SK-N-SH treated with all-trans-retinoic acid at 6 μM for 48 hours (cell line): ENCODE results near the gene EPDR1.

Source experiments
- ATAC-seq: fragments of 200-7000 bp; cut with Tn5 transposase; 3 replicates; pipeline ENCODE4 v1.9.1; 2020; ENCODE audit warnings: mild to moderate bottlenecking, moderate library complexity
- ARNTL ChIP-seq: fragments of 450-650 bp; formaldehyde crosslinking; IDR thresholded peaks from 2 replicates; pipeline ENCODE4 v1.5.0; 2020; ENCODE audit warnings: low read depth, mild to moderate bottlenecking, moderate library complexity, borderline replicate concordance
- CSDC2 ChIP-seq: fragments of 250-450 bp; sonication (Bioruptor Pico); IDR thresholded peaks from 2 replicates; pipeline ENCODE4 v1.5.0; 2020; ENCODE audit warnings: mild to moderate bottlenecking, moderate library complexity
- ESRRG ChIP-seq: fragments of 250-450 bp; sonication (Bioruptor Pico); IDR thresholded peaks from 2 replicates; pipeline ENCODE4 v1.6.1; 2021; ENCODE audit warnings: mild to moderate bottlenecking
- GLIS3 ChIP-seq: fragments of 250-450 bp; sonication (Bioruptor Pico); IDR thresholded peaks from 2 replicates; pipeline ENCODE4 v1.5.0; 2020; ENCODE audit warnings: mild to moderate bottlenecking, moderate library complexity
- ISL1 ChIP-seq: fragments of 250-450 bp; sonication (Bioruptor Pico); IDR thresholded peaks from 2 replicates; pipeline ENCODE4 v2.1.2; 2022; ENCODE audit warnings: mild to moderate bottlenecking, moderate library complexity
- OSR1 ChIP-seq: fragments of 250-450 bp; sonication (Bioruptor Pico); IDR thresholded peaks from 2 replicates; pipeline ENCODE4 v1.8.0; 2022; ENCODE audit warnings: moderate library complexity, mild to moderate bottlenecking, inconsistent platforms
- PPARA ChIP-seq: fragments of 250-450 bp; sonication (Bioruptor Pico); IDR thresholded peaks from 2 replicates; pipeline ENCODE4 v1.5.0; 2020; ENCODE audit warnings: mild to moderate bottlenecking, borderline replicate concordance
- RARB ChIP-seq: fragments of 250-450 bp; sonication (Bioruptor Pico); IDR thresholded peaks from 2 replicates; pipeline ENCODE4 v1.8.0; 2021; ENCODE audit warnings: mild to moderate bottlenecking, moderate library complexity
- SNAI2 ChIP-seq: fragments of 250-450 bp; sonication (Bioruptor Pico); IDR thresholded peaks from 2 replicates; pipeline ENCODE4 v1.5.0; 2020; ENCODE audit warnings: mild to moderate bottlenecking, moderate library complexity
- TCF4 ChIP-seq: fragments of 250-450 bp; sonication (Bioruptor Pico); IDR thresholded peaks from 2 replicates; pipeline ENCODE4 v1.8.0; 2021; ENCODE audit warnings: mild to moderate bottlenecking, moderate library complexity, borderline replicate concordance
- TOX ChIP-seq: fragments of 250-450 bp; sonication (Bioruptor Pico); IDR thresholded peaks from 2 replicates; pipeline ENCODE4 v1.8.0; 2021; ENCODE audit warnings: mild to moderate bottlenecking, moderate library complexity, borderline replicate concordance
- ZC3H10 ChIP-seq: fragments of 250-450 bp; sonication (Bioruptor Pico); IDR thresholded peaks from 2 replicates; pipeline ENCODE4 v1.5.1; 2021; ENCODE audit warnings: mild to moderate bottlenecking, moderate library complexity
- ZFP3 ChIP-seq: fragments of 250-450 bp; sonication (Bioruptor Pico); IDR thresholded peaks from 2 replicates; pipeline ENCODE4 v1.5.0; 2020; ENCODE audit warnings: mild to moderate bottlenecking, moderate library complexity
- ZFP30 ChIP-seq: fragments of 450-650 bp; formaldehyde crosslinking; IDR thresholded peaks from 2 replicates; pipeline ENCODE4 v1.5.0; 2022; ENCODE audit warnings: mild to moderate bottlenecking, moderate library complexity
- ZNF565 ChIP-seq: fragments of 450-650 bp; formaldehyde crosslinking; conservative IDR thresholded peaks from 2 replicates; pipeline ENCODE4 v1.5.0; 2020; ENCODE audit warnings: low read depth, mild to moderate bottlenecking, moderate library complexity
- ZNF70 ChIP-seq: fragments of 450-650 bp; formaldehyde crosslinking; IDR thresholded peaks from 2 replicates; pipeline ENCODE4 v1.5.0; 2020; ENCODE audit warnings: mild to moderate bottlenecking, moderate library complexity
- ZNF8 ChIP-seq: fragments of 450-650 bp; formaldehyde crosslinking; IDR thresholded peaks from 2 replicates; pipeline ENCODE4 v1.5.0; 2020; ENCODE audit warnings: mild to moderate bottlenecking, moderate library complexity
- TF ChIP-seq, protein P1 (sequence below): fragments of 250-450 bp; sonication (Bioruptor Pico); IDR thresholded peaks from 2 replicates; pipeline ENCODE4 v1.5.1; 2020; ENCODE audit warnings: low read depth, mild to moderate bottlenecking, moderate library complexity
- TF ChIP-seq, protein P2 (sequence below): fragments of 250-450 bp; sonication (Bioruptor Pico); IDR thresholded peaks from 2 replicates; pipeline ENCODE4 v1.8.0; 2021; ENCODE audit warnings: low read depth, mild to moderate bottlenecking, moderate library complexity, borderline replicate concordance
- TF ChIP-seq, protein P3 (sequence below): fragments of 250-450 bp; sonication (Bioruptor Pico); IDR thresholded peaks from 2 replicates; pipeline ENCODE4 v1.5.0; 2020; ENCODE audit warnings: mild to moderate bottlenecking, moderate library complexity
- TF ChIP-seq, protein P4 (sequence below): fragments of 250-450 bp; sonication (Bioruptor Pico); IDR thresholded peaks from 2 replicates; pipeline ENCODE4 v1.8.0; 2020; ENCODE audit warnings: mild to moderate bottlenecking, moderate library complexity, borderline replicate concordance
- TF ChIP-seq, protein P5 (sequence below): fragments of 250-450 bp; sonication (Bioruptor Pico); IDR thresholded peaks from 2 replicates; pipeline ENCODE4 v1.5.1; 2021; ENCODE audit warnings: mild to moderate bottlenecking, moderate library complexity

Gene EPDR1

DNA sequence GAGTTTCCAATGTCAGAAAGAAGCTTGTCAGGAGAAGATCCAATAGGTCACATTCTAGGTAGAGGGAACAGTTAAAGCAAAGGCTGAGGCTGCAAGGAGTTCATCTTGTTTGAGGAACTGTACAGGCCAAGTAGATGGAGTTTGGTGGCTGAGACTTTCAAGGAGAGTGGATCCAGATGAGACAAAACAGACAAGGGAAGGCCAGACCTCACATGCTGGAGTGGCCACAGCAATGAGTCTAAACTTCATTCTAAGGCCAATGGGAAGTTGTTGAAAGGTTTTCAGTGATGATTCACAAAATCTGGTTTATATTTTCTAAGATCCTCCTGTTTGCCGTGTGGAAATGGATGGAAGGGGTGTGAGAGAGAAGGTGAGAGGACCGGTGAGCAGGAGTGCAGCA, 40.0 kb downstream of the EPDR1 start (continued):
- no peak for TF ChIP-seq OSR1 (CRISPR knock-in tag)
- TF ChIP-seq, protein P1, sequence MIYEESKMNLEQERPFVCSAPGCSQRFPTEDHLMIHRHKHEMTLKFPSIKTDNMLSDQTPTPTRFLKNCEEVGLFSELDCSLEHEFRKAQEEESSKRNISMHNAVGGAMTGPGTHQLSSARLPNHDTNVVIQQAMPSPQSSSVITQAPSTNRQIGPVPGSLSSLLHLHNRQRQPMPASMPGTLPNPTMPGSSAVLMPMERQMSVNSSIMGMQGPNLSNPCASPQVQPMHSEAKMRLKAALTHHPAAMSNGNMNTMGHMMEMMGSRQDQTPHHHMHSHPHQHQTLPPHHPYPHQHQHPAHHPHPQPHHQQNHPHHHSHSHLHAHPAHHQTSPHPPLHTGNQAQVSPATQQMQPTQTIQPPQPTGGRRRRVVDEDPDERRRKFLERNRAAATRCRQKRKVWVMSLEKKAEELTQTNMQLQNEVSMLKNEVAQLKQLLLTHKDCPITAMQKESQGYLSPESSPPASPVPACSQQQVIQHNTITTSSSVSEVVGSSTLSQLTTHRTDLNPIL = no peak

DNA sequence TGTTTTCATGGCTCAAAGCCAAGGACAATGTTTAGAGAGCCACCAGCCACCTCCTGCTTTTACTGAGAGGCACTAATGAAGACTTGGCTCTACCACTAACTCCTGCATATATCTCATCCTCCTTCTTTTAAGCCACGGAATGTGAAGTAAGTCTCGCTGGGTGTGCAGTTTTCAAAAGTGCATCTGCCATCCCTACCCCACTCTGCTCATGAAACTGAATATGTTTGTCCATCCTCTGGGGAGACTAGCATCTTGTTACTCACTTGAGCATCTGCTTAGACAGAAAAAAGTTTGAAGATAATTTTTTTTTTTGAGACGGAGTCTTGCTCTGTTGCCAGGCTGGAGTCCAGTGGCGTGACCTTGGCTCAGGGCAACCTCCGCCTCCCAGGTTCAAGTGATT, 40.8 kb downstream of the EPDR1 start:
- ATAC-seq = no peak
- TF ChIP-seq OSR1 (CRISPR knock-in tag) (no peak), ZNF70 (CRISPR knock-in tag) (no peak), SNAI2 (CRISPR knock-in tag) (no peak), RARB (CRISPR knock-in tag) (no peak), ZFP3 (CRISPR knock-in tag) (no peak), ISL1 (CRISPR knock-in tag) (no peak), ARNTL (CRISPR knock-in tag) (no peak), ESRRG (no peak), PPARA (CRISPR knock-in tag) (no peak), TOX (CRISPR knock-in tag) (no peak), ZNF8 (CRISPR knock-in tag) (no peak), ZNF565 (CRISPR knock-in tag) (no peak), GLIS3 (CRISPR knock-in tag) (no peak), CSDC2 (no peak), ZFP30 (CRISPR knock-in tag) (no peak)
- TF ChIP-seq, protein P2, sequence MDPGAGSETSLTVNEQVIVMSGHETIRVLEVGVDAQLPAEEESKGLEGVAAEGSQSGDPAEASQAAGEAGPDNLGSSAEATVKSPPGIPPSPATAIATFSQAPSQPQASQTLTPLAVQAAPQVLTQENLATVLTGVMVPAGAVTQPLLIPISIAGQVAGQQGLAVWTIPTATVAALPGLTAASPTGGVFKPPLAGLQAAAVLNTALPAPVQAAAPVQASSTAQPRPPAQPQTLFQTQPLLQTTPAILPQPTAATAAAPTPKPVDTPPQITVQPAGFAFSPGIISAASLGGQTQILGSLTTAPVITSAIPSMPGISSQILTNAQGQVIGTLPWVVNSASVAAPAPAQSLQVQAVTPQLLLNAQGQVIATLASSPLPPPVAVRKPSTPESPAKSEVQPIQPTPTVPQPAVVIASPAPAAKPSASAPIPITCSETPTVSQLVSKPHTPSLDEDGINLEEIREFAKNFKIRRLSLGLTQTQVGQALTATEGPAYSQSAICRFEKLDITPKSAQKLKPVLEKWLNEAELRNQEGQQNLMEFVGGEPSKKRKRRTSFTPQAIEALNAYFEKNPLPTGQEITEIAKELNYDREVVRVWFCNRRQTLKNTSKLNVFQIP (CRISPR knock-in tag) = no peak
- TF ChIP-seq, protein P3, sequence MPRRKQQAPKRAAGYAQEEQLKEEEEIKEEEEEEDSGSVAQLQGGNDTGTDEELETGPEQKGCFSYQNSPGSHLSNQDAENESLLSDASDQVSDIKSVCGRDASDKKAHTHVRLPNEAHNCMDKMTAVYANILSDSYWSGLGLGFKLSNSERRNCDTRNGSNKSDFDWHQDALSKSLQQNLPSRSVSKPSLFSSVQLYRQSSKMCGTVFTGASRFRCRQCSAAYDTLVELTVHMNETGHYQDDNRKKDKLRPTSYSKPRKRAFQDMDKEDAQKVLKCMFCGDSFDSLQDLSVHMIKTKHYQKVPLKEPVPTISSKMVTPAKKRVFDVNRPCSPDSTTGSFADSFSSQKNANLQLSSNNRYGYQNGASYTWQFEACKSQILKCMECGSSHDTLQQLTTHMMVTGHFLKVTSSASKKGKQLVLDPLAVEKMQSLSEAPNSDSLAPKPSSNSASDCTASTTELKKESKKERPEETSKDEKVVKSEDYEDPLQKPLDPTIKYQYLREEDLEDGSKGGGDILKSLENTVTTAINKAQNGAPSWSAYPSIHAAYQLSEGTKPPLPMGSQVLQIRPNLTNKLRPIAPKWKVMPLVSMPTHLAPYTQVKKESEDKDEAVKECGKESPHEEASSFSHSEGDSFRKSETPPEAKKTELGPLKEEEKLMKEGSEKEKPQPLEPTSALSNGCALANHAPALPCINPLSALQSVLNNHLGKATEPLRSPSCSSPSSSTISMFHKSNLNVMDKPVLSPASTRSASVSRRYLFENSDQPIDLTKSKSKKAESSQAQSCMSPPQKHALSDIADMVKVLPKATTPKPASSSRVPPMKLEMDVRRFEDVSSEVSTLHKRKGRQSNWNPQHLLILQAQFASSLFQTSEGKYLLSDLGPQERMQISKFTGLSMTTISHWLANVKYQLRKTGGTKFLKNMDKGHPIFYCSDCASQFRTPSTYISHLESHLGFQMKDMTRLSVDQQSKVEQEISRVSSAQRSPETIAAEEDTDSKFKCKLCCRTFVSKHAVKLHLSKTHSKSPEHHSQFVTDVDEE (CRISPR knock-in tag) = no peak
- TF ChIP-seq, protein P4, sequence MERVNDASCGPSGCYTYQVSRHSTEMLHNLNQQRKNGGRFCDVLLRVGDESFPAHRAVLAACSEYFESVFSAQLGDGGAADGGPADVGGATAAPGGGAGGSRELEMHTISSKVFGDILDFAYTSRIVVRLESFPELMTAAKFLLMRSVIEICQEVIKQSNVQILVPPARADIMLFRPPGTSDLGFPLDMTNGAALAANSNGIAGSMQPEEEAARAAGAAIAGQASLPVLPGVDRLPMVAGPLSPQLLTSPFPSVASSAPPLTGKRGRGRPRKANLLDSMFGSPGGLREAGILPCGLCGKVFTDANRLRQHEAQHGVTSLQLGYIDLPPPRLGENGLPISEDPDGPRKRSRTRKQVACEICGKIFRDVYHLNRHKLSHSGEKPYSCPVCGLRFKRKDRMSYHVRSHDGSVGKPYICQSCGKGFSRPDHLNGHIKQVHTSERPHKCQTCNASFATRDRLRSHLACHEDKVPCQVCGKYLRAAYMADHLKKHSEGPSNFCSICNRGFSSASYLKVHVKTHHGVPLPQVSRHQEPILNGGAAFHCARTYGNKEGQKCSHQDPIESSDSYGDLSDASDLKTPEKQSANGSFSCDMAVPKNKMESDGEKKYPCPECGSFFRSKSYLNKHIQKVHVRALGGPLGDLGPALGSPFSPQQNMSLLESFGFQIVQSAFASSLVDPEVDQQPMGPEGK (CRISPR knock-in tag) = no peak
- TF ChIP-seq, protein P5, sequence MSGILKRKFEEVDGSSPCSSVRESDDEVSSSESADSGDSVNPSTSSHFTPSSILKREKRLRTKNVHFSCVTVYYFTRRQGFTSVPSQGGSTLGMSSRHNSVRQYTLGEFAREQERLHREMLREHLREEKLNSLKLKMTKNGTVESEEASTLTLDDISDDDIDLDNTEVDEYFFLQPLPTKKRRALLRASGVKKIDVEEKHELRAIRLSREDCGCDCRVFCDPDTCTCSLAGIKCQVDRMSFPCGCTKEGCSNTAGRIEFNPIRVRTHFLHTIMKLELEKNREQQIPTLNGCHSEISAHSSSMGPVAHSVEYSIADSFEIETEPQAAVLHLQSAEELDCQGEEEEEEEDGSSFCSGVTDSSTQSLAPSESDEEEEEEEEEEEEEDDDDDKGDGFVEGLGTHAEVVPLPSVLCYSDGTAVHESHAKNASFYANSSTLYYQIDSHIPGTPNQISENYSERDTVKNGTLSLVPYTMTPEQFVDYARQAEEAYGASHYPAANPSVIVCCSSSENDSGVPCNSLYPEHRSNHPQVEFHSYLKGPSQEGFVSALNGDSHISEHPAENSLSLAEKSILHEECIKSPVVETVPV (CRISPR knock-in tag) = no peak

DNA sequence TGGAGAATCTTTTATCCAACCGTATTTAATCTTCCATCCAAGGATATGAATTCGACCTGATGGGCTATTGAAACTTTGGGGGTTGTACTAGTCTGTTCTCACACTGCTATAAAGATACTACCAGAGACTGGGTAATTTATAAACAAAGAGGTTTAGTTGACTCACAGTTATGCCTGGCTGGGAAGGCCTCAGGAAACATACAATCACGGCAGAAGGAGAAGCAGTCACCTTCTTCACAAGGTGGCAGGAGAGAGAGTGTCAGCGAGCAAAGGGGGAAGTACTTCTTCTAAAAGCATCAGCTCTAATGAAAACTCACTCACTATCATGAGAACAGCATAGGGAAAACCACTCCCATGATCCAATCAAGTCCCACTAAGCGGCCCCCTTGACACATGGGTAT, 43.8 kb downstream of the EPDR1 start:
- ATAC-seq = no peak
- TF ChIP-seq, protein P5 (CRISPR knock-in tag) = no peak
- no peak for TF ChIP-seq PPARA (CRISPR knock-in tag)
- no peak for TF ChIP-seq ARNTL (CRISPR knock-in tag)
- no peak for TF ChIP-seq ZC3H10
- TF ChIP-seq RARB (CRISPR knock-in tag) = no peak
- TF ChIP-seq TCF4 (CRISPR knock-in tag) = no peak
- TF ChIP-seq, protein P4 (CRISPR knock-in tag) = no peak
- no peak for TF ChIP-seq GLIS3 (CRISPR knock-in tag)
- TF ChIP-seq ISL1 (CRISPR knock-in tag) = no peak
- TF ChIP-seq ZFP3 (CRISPR knock-in tag) = no peak
- TF ChIP-seq, protein P1 = no peak
- TF ChIP-seq ZNF8 (CRISPR knock-in tag) = no peak
- no peak for TF ChIP-seq CSDC2
- no peak for TF ChIP-seq SNAI2 (CRISPR knock-in tag)
- TF ChIP-seq ZNF70 (CRISPR knock-in tag) = no peak
- TF ChIP-seq ZNF565 (CRISPR knock-in tag) = no peak
- no peak for TF ChIP-seq OSR1 (CRISPR knock-in tag)
